ENCODE results near the gene GRIK4. TPM values are rescaled to one million over a fixed set of nuclear protein-coding genes. Genes with fewer than 3 reads are reported as not detected.

Gene GRIK4
- total RNA-seq, 1 experiment from 2014 or later: not detected

GRCh38 chr11:120857508-120857907 lies 346.0 kb downstream of the GRIK4 start:
- no TSS peak for BruUV-seq (replicated peaks)
- no peak for DNase-seq
- POLR2A ChIA-PET (ENCODE audit: unreplicated experiment): no interaction called here
- Histone ChIP-seq H3K4me2 (no peak overlapping the region), H3K9me2 (ENCODE audit: insufficient read depth) (no peaks in the 10 kb centered on the region), H3F3A (ENCODE audit: insufficient read depth, low read depth) (no peaks in the 10 kb centered on the region), H3K4me3 (no peak overlapping the region), H3K4me1 (replicated peaks; ENCODE audit: insufficient read depth) (peaks cover 5% of the 10 kb centered on the region; the same call in 1 of the 2 replicates), H3K9me3 (ENCODE audit: insufficient read depth, low read depth) (no peaks in the 10 kb centered on the region), H3K27me3 (ENCODE audit: insufficient read depth, low read depth) (no peaks in the 10 kb centered on the region), H3K27ac (no peak overlapping the region), H2AFZ (no peak overlapping the region), H4K20me1 (ENCODE audit: insufficient read depth) (no peaks in the 10 kb centered on the region), H3K36me3 (ENCODE audit: low read depth) (no peaks in the 10 kb centered on the region), H3K79me2 (ENCODE audit: low read depth) (no peaks in the 10 kb centered on the region)
- intact Hi-C loops (cut with micrococcal nuclease; ENCODE audit: unreplicated experiment): no loop called here
- no peak for TF ChIP-seq EZH2 (IDR thresholded peaks at IDR 0.05; ENCODE audit: low read depth)
- no peak for TF ChIP-seq CTCF (conservative IDR thresholded peaks at IDR 0.05)
- CTCF ChIA-PET: no interaction called here

- H3K79me2 ChIP-seq (ENCODE audit: low read depth): no peaks in the 10 kb centered on the region
- BruUV-seq (replicated peaks): no TSS peak
- no peak overlapping the region for H2AFZ ChIP-seq
- H4K20me1 ChIP-seq (ENCODE audit: insufficient read depth): no peaks in the 10 kb centered on the region
- no peak for DNase-seq
- H3K4me1 ChIP-seq (replicated peaks; ENCODE audit: insufficient read depth): peaks cover 14% of the 10 kb centered on the region
- H3K4me2 ChIP-seq: no peak overlapping the region
- no peaks in the 10 kb centered on the region for H3K36me3 ChIP-seq (ENCODE audit: low read depth)
- TF ChIP-seq CTCF (conservative IDR thresholded peaks at IDR 0.05) (no peak), EZH2 (IDR thresholded peaks at IDR 0.05; ENCODE audit: low read depth) (no peak)
- H3K9me2 ChIP-seq (ENCODE audit: insufficient read depth): no peaks in the 10 kb centered on the region
- H3K4me3 ChIP-seq: no peak overlapping the region
- no peaks in the 10 kb centered on the region for H3K27me3 ChIP-seq (ENCODE audit: insufficient read depth, low read depth)
- POLR2A ChIA-PET (ENCODE audit: unreplicated experiment): no interaction called here
- peaks cover 2% of the 10 kb centered on the region; the same call in 1 of the 2 replicates for H3F3A ChIP-seq (ENCODE audit: insufficient read depth, low read depth)
- intact Hi-C loops (cut with micrococcal nuclease; ENCODE audit: unreplicated experiment): no loop called here
- CTCF ChIA-PET: no interaction called here
- no peak overlapping the region for H3K27ac ChIP-seq
- no peaks in the 10 kb centered on the region for H3K9me3 ChIP-seq (ENCODE audit: insufficient read depth, low read depth)
Measured at GRCh38 chr11:120858740-120859139, 347.2 kb downstream of the GRIK4 start.

- Histone ChIP-seq H3K4me3 (no peak overlapping the region), H3K9me2 (ENCODE audit: insufficient read depth) (no peaks in the 10 kb centered on the region), H3K27ac (no peak overlapping the region), H3K79me2 (ENCODE audit: low read depth) (no peaks in the 10 kb centered on the region), H3K36me3 (ENCODE audit: low read depth) (no peaks in the 10 kb centered on the region), H2AFZ (no peak overlapping the region), H3F3A (ENCODE audit: insufficient read depth, low read depth) (peaks cover 3% of the 10 kb centered on the region; the same call in 1 of the 2 replicates), H4K20me1 (ENCODE audit: insufficient read depth) (no peaks in the 10 kb centered on the region), H3K4me2 (no peak overlapping the region), H3K9me3 (ENCODE audit: insufficient read depth, low read depth) (no peaks in the 10 kb centered on the region), H3K4me1 (replicated peaks; ENCODE audit: insufficient read depth) (peaks cover 16% of the 10 kb centered on the region), H3K27me3 (ENCODE audit: insufficient read depth, low read depth) (no peaks in the 10 kb centered on the region)
- POLR2A ChIA-PET (ENCODE audit: unreplicated experiment): no interaction called here
- intact Hi-C loops (cut with micrococcal nuclease; ENCODE audit: unreplicated experiment): no loop called here
- no peak for DNase-seq
- BruUV-seq (replicated peaks): no TSS peak
- no peak for TF ChIP-seq EZH2 (IDR thresholded peaks at IDR 0.05; ENCODE audit: low read depth)
- TF ChIP-seq CTCF (conservative IDR thresholded peaks at IDR 0.05): no peak
- CTCF ChIA-PET: no interaction called here
Measured at GRCh38 chr11:120859552-120860295, 348.2 kb downstream of the GRIK4 start.
